Fibroblast of lung (primary cell): Measurements from ENCODE around the gene FAM131A. TPM values are rescaled to one million over a fixed set of nuclear protein-coding genes. Genes with fewer than 3 reads are reported as not detected.

Experiments used
- DNase-seq, 2 donors: peaks; one replicate each; pipeline versions ENCODE4 v3.0.0 to v3.0.0-alpha.2; 2010; ENCODE audit warnings: low read depth in 2 of 2
- H2AFZ ChIP-seq: 2 replicates; pipeline ENCODE4 v1.5.1; 2012; ENCODE audit warnings: low read length, control low read depth, inconsistent platforms
- H3K27ac ChIP-seq: 2 replicates; pipeline ENCODE4 v1.5.1; 2011; ENCODE audit warnings: low read length, control low read depth; ENCODE audit not compliant: insufficient read depth
- H3K27me3 ChIP-seq: 2 replicates; pipeline ENCODE4 v1.5.1; 2011; ENCODE audit warnings: mild to moderate bottlenecking, low read length; ENCODE audit not compliant: control insufficient read depth, insufficient read depth
- H3K36me3 ChIP-seq: 2 replicates; pipeline ENCODE4 v1.5.1; 2011; ENCODE audit warnings: low read length; ENCODE audit not compliant: control insufficient read depth, insufficient read depth
- H3K4me1 ChIP-seq: 2 replicates; pipeline ENCODE4 v1.5.1; 2011; ENCODE audit warnings: low read length; ENCODE audit not compliant: control insufficient read depth, insufficient read depth; ENCODE audit errors: extremely low read depth
- H3K4me2 ChIP-seq: 2 replicates; pipeline ENCODE4 v1.5.1; 2011; ENCODE audit warnings: low read length, control low read depth; ENCODE audit not compliant: insufficient read depth; ENCODE audit errors: extremely low read depth
- H3K4me3 ChIP-seq, 4 experiments: fragments of 200-600 bp in 1 of 4; sonication (generic) in 1 of 4; replicated peaks in 1 of 4; 2 replicates each; pipeline ENCODE4 v1.5.1; 2011 to 2016; ENCODE audit warnings: low read length in 4 of 4, low read depth in 3 of 4, mild to moderate bottlenecking in 3 of 4, control low read depth in 2 of 4, inconsistent platforms in 1 of 4, mixed read lengths in 1 of 4; ENCODE audit not compliant: insufficient read depth in 1 of 4; ENCODE audit errors: control extremely low read depth in 1 of 4
- H3K79me2 ChIP-seq: 2 replicates; pipeline ENCODE4 v1.5.1; 2012; ENCODE audit warnings: mild to moderate bottlenecking, low read length, inconsistent platforms; ENCODE audit not compliant: control insufficient read depth, insufficient read depth
- H3K9ac ChIP-seq: 2 replicates; pipeline ENCODE4 v1.5.1; 2011; ENCODE audit warnings: mild to moderate bottlenecking, low read length, control low read depth; ENCODE audit not compliant: insufficient read depth
- H3K9me3 ChIP-seq: 2 replicates; pipeline ENCODE4 v1.5.1; 2012; ENCODE audit warnings: low read depth, low read length; ENCODE audit not compliant: control insufficient read depth, insufficient read depth
- H4K20me1 ChIP-seq: 2 replicates; pipeline ENCODE4 v1.5.1; 2011; ENCODE audit warnings: low read length; ENCODE audit not compliant: control insufficient read depth, insufficient read depth; ENCODE audit errors: extremely low read depth
- EZH2 ChIP-seq: IDR thresholded peaks from 2 replicates; pipeline ENCODE4 v1.5.1; 2012; ENCODE audit warnings: low read length, control low read depth, mild to moderate bottlenecking; ENCODE audit errors: missing control alignments
- polyA plus RNA-seq, 2 donors: library from polyadenylated mRNA; depleted of rRNA in 1 of 2; stranded (reverse) in 1 of 2; unstranded in 1 of 2; fragments of >200 nt; gene quantifications; 2 replicates each; pipeline ENCODE4 v1.2.1, GENCODE V29; 2011 to 2012; ENCODE audit warnings: missing spikeins in 1 of 2
- total RNA-seq: library from RNA; depleted of rRNA; stranded (reverse); fragments of >200 nt; gene quantifications from 2 replicates; pipeline ENCODE4 v1.2.1, GENCODE V29; 2014
- TF ChIP-seq, protein P1 (sequence below), 2 donors: IDR thresholded peaks in 1 of 2; conservative IDR thresholded peaks in 1 of 2; 1 replicate in 1 of 2; 2 replicates in 1 of 2; pipeline ENCODE4 v1.5.1; 2011 to 2012; ENCODE audit warnings: low read length in 2 of 2, control low read depth in 1 of 2, inconsistent platforms in 1 of 2, low read depth in 1 of 2, mild to moderate bottlenecking in 1 of 2

Gene FAM131A
- total and polyA plus RNA-seq, 2 donors (not counting 1 experiment from before 2014, with no cell fraction given): 9.3 to 22.3 TPM

DNA sequence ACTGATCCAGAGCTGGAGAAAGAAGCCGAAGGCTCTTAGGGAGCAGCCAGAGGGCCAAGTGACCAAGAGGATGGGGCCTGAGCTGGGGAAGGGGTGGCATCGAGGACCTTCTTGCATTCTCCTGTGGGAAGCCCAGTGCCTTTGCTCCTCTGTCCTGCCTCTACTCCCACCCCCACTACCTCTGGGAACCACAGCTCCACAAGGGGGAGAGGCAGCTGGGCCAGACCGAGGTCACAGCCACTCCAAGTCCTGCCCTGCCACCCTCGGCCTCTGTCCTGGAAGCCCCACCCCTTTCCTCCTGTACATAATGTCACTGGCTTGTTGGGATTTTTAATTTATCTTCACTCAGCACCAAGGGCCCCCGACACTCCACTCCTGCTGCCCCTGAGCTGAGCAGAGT is 52.0 kb downstream of the FAM131A start:
- no peak for DNase-seq
- Histone ChIP-seq H3K4me2 (no peak overlapping the region), H3K27me3 (no peaks in the 10 kb centered on the region), H3K9me3 (no peaks in the 10 kb centered on the region), H3K36me3 (no peaks in the 10 kb centered on the region), H3K4me1 (no peaks in the 10 kb centered on the region), H2AFZ (no peak overlapping the region), H3K79me2 (no peaks in the 10 kb centered on the region), H4K20me1 (no peaks in the 10 kb centered on the region), H3K4me3 (no peak overlapping the region), H3K27ac (no peak overlapping the region), H3K9ac (no peak overlapping the region)
- TF ChIP-seq EZH2: no peak
- TF ChIP-seq, protein P1, sequence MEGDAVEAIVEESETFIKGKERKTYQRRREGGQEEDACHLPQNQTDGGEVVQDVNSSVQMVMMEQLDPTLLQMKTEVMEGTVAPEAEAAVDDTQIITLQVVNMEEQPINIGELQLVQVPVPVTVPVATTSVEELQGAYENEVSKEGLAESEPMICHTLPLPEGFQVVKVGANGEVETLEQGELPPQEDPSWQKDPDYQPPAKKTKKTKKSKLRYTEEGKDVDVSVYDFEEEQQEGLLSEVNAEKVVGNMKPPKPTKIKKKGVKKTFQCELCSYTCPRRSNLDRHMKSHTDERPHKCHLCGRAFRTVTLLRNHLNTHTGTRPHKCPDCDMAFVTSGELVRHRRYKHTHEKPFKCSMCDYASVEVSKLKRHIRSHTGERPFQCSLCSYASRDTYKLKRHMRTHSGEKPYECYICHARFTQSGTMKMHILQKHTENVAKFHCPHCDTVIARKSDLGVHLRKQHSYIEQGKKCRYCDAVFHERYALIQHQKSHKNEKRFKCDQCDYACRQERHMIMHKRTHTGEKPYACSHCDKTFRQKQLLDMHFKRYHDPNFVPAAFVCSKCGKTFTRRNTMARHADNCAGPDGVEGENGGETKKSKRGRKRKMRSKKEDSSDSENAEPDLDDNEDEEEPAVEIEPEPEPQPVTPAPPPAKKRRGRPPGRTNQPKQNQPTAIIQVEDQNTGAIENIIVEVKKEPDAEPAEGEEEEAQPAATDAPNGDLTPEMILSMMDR (conservative IDR thresholded peaks at IDR 0.05 in 1 of 2, IDR thresholded peaks at IDR 0.05 in 1 of 2; ENCODE audit: low read depth in 1 of 2, low read length in 2 of 2): no peak

DNA sequence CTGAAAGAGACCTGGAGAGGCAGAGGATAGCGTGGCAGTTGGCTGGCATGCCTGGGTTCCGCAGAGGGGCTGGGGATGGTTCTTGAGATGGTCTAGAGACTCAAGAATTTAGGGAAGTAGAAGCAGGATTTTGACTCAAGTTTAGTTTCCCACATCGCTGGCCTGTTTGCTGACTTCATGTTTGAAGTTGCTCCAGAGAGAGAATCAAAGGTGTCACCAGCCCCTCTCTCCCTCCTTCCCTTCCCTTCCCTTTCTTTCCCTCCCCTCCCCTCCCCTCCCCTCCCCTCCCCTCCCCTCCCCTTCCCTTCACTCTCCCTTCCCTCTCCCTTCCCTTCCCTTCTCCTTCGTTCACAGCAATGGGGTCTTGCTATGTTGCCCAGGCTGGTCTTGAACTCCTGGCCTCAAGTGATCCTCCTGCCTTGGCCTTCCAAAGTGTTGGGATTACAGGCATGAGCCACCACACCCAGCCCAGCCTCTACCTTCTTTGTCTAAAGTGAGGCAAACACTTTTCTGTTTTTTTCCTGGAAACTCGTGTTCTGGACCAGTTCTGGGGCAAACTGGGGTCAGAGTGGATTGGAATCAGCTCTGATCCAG is 52.6 kb downstream of the FAM131A start:
- Histone ChIP-seq H3K79me2 (no peaks in the 10 kb centered on the region), H3K9ac (no peak overlapping the region), H3K27ac (no peak overlapping the region), H3K9me3 (no peaks in the 10 kb centered on the region), H3K4me1 (no peaks in the 10 kb centered on the region), H4K20me1 (no peaks in the 10 kb centered on the region), H3K4me2 (no peak overlapping the region), H3K4me3 (no peak overlapping the region), H3K36me3 (no peaks in the 10 kb centered on the region), H3K27me3 (peaks cover 2% of the 10 kb centered on the region), H2AFZ (no peak overlapping the region)
- DNase-seq: no peak
- TF ChIP-seq, protein P1 (conservative IDR thresholded peaks at IDR 0.05 in 1 of 2, IDR thresholded peaks at IDR 0.05 in 1 of 2; ENCODE audit: low read depth in 1 of 2, low read length in 2 of 2): no peak
- no peak for TF ChIP-seq EZH2

DNA sequence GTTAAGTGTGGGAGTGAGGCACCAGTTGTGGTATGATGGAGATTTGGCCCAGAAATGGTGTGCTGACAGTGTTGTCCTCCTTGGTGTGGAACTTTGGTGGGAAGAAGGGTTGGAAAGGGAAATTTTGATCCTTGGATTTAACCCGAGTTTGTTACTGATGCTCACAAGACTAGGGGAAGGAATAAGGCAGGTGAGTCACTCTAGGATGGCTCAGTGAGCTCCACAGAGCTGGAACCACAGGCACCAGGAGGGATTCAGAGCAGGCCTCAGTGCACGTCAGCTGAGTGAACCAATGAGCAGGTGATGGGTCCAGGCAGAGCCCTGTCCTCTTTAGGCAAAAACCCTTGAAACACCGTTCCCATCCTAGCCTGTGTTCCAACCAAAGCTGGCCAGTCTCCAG is 53.9 kb downstream of the FAM131A start:
- H3K9ac ChIP-seq: no peak overlapping the region
- H3K4me2 ChIP-seq: no peak overlapping the region
- H3K4me3 ChIP-seq: no peak overlapping the region
- no peaks in the 10 kb centered on the region for H4K20me1 ChIP-seq
- H3K27me3 ChIP-seq: peaks cover 5% of the 10 kb centered on the region
- no peak for TF ChIP-seq EZH2
- TF ChIP-seq, protein P1 (conservative IDR thresholded peaks at IDR 0.05 in 1 of 2, IDR thresholded peaks at IDR 0.05 in 1 of 2; ENCODE audit: low read depth in 1 of 2, low read length in 2 of 2): no peak
- no peak for DNase-seq
- no peaks in the 10 kb centered on the region for H3K36me3 ChIP-seq
- H3K9me3 ChIP-seq: no peaks in the 10 kb centered on the region
- H3K79me2 ChIP-seq: no peaks in the 10 kb centered on the region
- H3K4me1 ChIP-seq: no peaks in the 10 kb centered on the region
- H2AFZ ChIP-seq: no peak overlapping the region
- H3K27ac ChIP-seq: no peak overlapping the region
